ENCODE data around the gene TRAPPC5.

Gene TRAPPC5

GRCh38 chr19:7676376-7676775, 4.3 kb upstream of the TRAPPC5 start:
- DNase-seq (ENCODE audit: low spot score): no peak

- no peak for DNase-seq (ENCODE audit: low spot score)
These were observed 3.8 kb upstream of the TRAPPC5 start, which contains the start of gene MCEMP1 for GRCh38 chr19:7676854-7677253. TSS of gene MCEMP1 (plus strand) at chr19:7677090. CDS start at chr19:7677121, 31 bp downstream.

GRCh38 chr19:7677669-7678311, 2.8 kb upstream of the TRAPPC5 start:
- DNase-seq (ENCODE audit: low spot score): no peak

- DNase-seq (ENCODE audit: low spot score): no peak
These were observed 1.5 kb upstream of the TRAPPC5 start for GRCh38 chr19:7678971-7679751.

GRCh38 chr19:7679771-7680605, 645 bp upstream of the TRAPPC5 start:
- no peak for DNase-seq (ENCODE audit: low spot score)

- DNase-seq (ENCODE audit: low spot score): peak; percentile 86
These were observed 924 bp downstream of the TRAPPC5 start for GRCh38 chr19:7681340-7682174.

GRCh38 chr19:7682175-7682855, 1.7 kb downstream of the TRAPPC5 start:
- no peak for DNase-seq (ENCODE audit: low spot score)

- DNase-seq (ENCODE audit: low spot score): no peak
These were observed 5.2 kb downstream of the TRAPPC5 start for GRCh38 chr19:7685546-7686445.

GRCh38 chr19:7687177-7687576, 6.5 kb downstream of the TRAPPC5 start:
- no peak for DNase-seq (ENCODE audit: low spot score)

- no peak for DNase-seq (ENCODE audit: low spot score)
These were observed 8.5 kb downstream of the TRAPPC5 start for GRCh38 chr19:7689165-7689564.

- no peak for DNase-seq (ENCODE audit: low spot score)
These were observed 10.2 kb downstream of the TRAPPC5 start for GRCh38 chr19:7690779-7691258.

- no peak for DNase-seq (ENCODE audit: low spot score)
These were observed 10.9 kb downstream of the TRAPPC5 start for GRCh38 chr19:7691497-7691896.

- DNase-seq (ENCODE audit: low spot score): no peak
These were observed 11.9 kb downstream of the TRAPPC5 start for GRCh38 chr19:7692417-7693088.

GRCh38 chr19:7694499-7694898, 13.9 kb downstream of the TRAPPC5 start:
- DNase-seq (ENCODE audit: low spot score): no peak

GRCh38 chr19:7697721-7698287, 17.2 kb downstream of the TRAPPC5 start:
- no peak for DNase-seq (ENCODE audit: low spot score)

GRCh38 chr19:7698583-7698982, 17.9 kb downstream of the TRAPPC5 start:
- no peak for DNase-seq (ENCODE audit: low spot score)

GRCh38 chr19:7699003-7699402, 18.4 kb downstream of the TRAPPC5 start:
- DNase-seq (ENCODE audit: low spot score): no peak

GRCh38 chr19:7699417-7700401, 19.1 kb downstream of the TRAPPC5 start:
- no peak for DNase-seq (ENCODE audit: low spot score)

Measured in AG08395 (cell line).